ENCODE data around the gene LRRC32. TPM values are rescaled to one million over a fixed set of nuclear protein-coding genes. Genes with fewer than 3 reads are reported as not detected.

The LRRC32 gene
- total RNA-seq, 1 experiment from 2014 or later: 0.46 TPM

DNA sequence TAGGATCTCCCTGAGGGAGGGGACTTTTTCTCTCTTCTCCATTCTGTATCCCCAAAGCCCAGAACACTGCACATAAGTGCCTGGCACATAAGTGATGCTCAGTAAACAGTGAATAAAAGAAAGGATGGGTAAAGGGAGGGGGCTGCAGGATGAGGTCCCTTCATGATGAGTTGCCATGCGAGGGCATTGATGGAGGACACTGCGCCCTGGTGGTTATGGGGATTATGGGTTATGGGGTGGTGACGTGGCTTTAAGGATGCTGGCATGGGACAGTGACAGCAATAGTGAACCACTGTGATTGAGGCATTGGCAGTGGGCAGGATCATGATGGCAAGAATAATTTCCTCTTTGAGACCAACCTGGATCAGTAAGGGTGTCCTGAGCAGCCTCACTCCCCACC lies 43.9 kb upstream of the LRRC32 start:
- H3K18ac ChIP-seq (ENCODE audit: insufficient read length, low read depth, low read length): no peak overlapping the region
- H4K91ac ChIP-seq (ENCODE audit: insufficient read length, low read depth, low read length): no peak overlapping the region
- H3K27me3 ChIP-seq (ENCODE audit: insufficient read depth, low read length): no peaks in the 10 kb centered on the region
- H2AFZ ChIP-seq (ENCODE audit: low read length): no peak overlapping the region
- no peak overlapping the region for H3K27ac ChIP-seq (ENCODE audit: insufficient read length, low read depth, low read length)
- Mint-ChIP-seq H3K4me1 (no peaks in the 10 kb centered on the region), H3K27ac (no peak overlapping the region), H3K9me3 (no peaks in the 10 kb centered on the region), H3K36me3 (ENCODE audit: insufficient read depth in 1 of 3, low read depth in 3 of 3) (no peaks in the 10 kb centered on the region), H3K4me3 (no peak overlapping the region), H3K27me3 (ENCODE audit: low read depth) (peaks cover 1% of the 10 kb centered on the region; the same call in 1 of the 2 replicates)
- no peak overlapping the region for H2BK120ac ChIP-seq (ENCODE audit: low read depth, low read length, poor library complexity, severe bottlenecking)
- H3K79me2 ChIP-seq (ENCODE audit: insufficient read depth, low read length): no peaks in the 10 kb centered on the region
- H2AK5ac ChIP-seq (ENCODE audit: insufficient read length, low read length): no peak overlapping the region
- H2BK20ac ChIP-seq (ENCODE audit: low read depth, low read length, poor library complexity, severe bottlenecking): no peak overlapping the region
- H3K4ac ChIP-seq (ENCODE audit: low read depth, low read length): no peak overlapping the region
- no peaks in the 10 kb centered on the region for H3K4me1 ChIP-seq (ENCODE audit: insufficient read depth, low read length)
- TF ChIP-seq, protein P1, sequence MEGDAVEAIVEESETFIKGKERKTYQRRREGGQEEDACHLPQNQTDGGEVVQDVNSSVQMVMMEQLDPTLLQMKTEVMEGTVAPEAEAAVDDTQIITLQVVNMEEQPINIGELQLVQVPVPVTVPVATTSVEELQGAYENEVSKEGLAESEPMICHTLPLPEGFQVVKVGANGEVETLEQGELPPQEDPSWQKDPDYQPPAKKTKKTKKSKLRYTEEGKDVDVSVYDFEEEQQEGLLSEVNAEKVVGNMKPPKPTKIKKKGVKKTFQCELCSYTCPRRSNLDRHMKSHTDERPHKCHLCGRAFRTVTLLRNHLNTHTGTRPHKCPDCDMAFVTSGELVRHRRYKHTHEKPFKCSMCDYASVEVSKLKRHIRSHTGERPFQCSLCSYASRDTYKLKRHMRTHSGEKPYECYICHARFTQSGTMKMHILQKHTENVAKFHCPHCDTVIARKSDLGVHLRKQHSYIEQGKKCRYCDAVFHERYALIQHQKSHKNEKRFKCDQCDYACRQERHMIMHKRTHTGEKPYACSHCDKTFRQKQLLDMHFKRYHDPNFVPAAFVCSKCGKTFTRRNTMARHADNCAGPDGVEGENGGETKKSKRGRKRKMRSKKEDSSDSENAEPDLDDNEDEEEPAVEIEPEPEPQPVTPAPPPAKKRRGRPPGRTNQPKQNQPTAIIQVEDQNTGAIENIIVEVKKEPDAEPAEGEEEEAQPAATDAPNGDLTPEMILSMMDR (conservative IDR thresholded peaks at IDR 0.05): 0 out of 3 replicates have a peak, but pooled peaks have one; percentile 23
- no peak overlapping the region for H2BK5ac ChIP-seq (ENCODE audit: insufficient read length, low read length)
- H3K23ac ChIP-seq (ENCODE audit: insufficient read length, low read depth, low read length): no peak overlapping the region
- H3K4me2 ChIP-seq (ENCODE audit: insufficient read depth, insufficient read length, low read length): no peak overlapping the region
- no peak overlapping the region for H4K5ac ChIP-seq (ENCODE audit: insufficient read length, low read depth, low read length)
- no peak overlapping the region for H2BK15ac ChIP-seq (ENCODE audit: low read depth, low read length)
- no peak overlapping the region for H4K8ac ChIP-seq (replicated peaks; ENCODE audit: insufficient read length, low read depth, low read length)
- H3K9ac ChIP-seq (ENCODE audit: extremely low read depth, insufficient read length, low read length): no peak overlapping the region
- DNase-seq: no peak
- H3K14ac ChIP-seq (ENCODE audit: insufficient read depth, low read length): no peak overlapping the region
- no peak overlapping the region for H3K56ac ChIP-seq (ENCODE audit: insufficient read length, low read depth, low read length)
- WGBS (ENCODE audit: extremely low coverage, insufficient read length, low lambda C conversion rate): no CpG with 5 or more reads among the region's 3 CpGs
- H3K23me2 ChIP-seq (ENCODE audit: insufficient read length, low read depth, low read length, poor library complexity, severe bottlenecking): no peaks in the 10 kb centered on the region
- H3K79me1 ChIP-seq (ENCODE audit: insufficient read depth, low read depth, low read length, poor library complexity, severe bottlenecking): no peaks in the 10 kb centered on the region
- H3T11ph ChIP-seq (ENCODE audit: low read length): no peak overlapping the region
- no peak overlapping the region for H2BK12ac ChIP-seq (ENCODE audit: insufficient read length, low read depth, low read length)
- H4K20me1 ChIP-seq (ENCODE audit: control insufficient read depth, insufficient read depth, insufficient read length): no peaks in the 10 kb centered on the region
- no peaks in the 10 kb centered on the region for H3K9me3 ChIP-seq (ENCODE audit: control insufficient read depth, low read depth, low read length)

Data from H9 (cell line).